Thoracic aorta (tissue), 2 donors: ENCODE data around the gene FBN2. TPM values are rescaled to one million over a fixed set of nuclear protein-coding genes. Genes with fewer than 3 reads are reported as not detected.

Experiments used
- ATAC-seq: fragments of 150-250 bp; one replicate; pipeline ENCODE4 v1.8.0; 2017; ENCODE audit warnings: low read depth; ENCODE audit not compliant: insufficient number of reproducible peaks, low FRiP score
- DNase-seq: peaks from one replicate; pipeline ENCODE4 v3.0.0-alpha.2; 2020; ENCODE audit warnings: low spot score
- H3K27ac ChIP-seq, 2 donors: fragments of 200-600 bp; sonication (generic); 1 replicate in 1 of 2; 2 replicates in 1 of 2; pipeline ENCODE4 v1.5.1; 2016; ENCODE audit warnings: mild to moderate bottlenecking in 2 of 2, moderate library complexity in 2 of 2
- H3K27me3 ChIP-seq: fragments of 200-600 bp; sonication (generic); replicated peaks from 2 replicates; pipeline ENCODE4 v1.6.0; 2016; ENCODE audit warnings: mild to moderate bottlenecking; ENCODE audit not compliant: insufficient read depth
- H3K36me3 ChIP-seq: fragments of 200-600 bp; sonication (generic); one replicate; pipeline ENCODE4 v1.5.1; 2016
- H3K4me1 ChIP-seq, 2 donors: fragments of 200-600 bp; sonication (generic); 1 replicate in 1 of 2; 2 replicates in 1 of 2; pipeline versions ENCODE4 v1.5.1 to v1.6.0; 2016; ENCODE audit warnings: low read depth in 2 of 2, mild to moderate bottlenecking in 1 of 2; ENCODE audit not compliant: control insufficient read depth in 1 of 2
- H3K4me3 ChIP-seq: fragments of 200-600 bp; sonication (generic); 2 replicates; pipeline ENCODE4 v1.5.1; 2016; ENCODE audit warnings: mild to moderate bottlenecking
- H3K9me3 ChIP-seq: fragments of 200-600 bp; sonication (generic); 2 replicates; pipeline ENCODE4 v1.5.1; 2016
- total RNA-seq, 2 donors: library from RNA; depleted of rRNA; stranded (reverse); fragments of >200 nt; gene quantifications; one replicate each; pipeline versions ENCODE4 v1.1.0 to v1.2.3, GENCODE V29; 2016
- TF ChIP-seq, protein P1 (sequence below): fragments of 200-600 bp; sonication (generic); IDR thresholded peaks from one replicate; pipeline ENCODE4 v1.5.1; 2019; ENCODE audit warnings: antibody characterized with exemption

Gene FBN2
- total RNA-seq, 2 donors from 2014 or later: 0.68 to 5.8 TPM

DNA sequence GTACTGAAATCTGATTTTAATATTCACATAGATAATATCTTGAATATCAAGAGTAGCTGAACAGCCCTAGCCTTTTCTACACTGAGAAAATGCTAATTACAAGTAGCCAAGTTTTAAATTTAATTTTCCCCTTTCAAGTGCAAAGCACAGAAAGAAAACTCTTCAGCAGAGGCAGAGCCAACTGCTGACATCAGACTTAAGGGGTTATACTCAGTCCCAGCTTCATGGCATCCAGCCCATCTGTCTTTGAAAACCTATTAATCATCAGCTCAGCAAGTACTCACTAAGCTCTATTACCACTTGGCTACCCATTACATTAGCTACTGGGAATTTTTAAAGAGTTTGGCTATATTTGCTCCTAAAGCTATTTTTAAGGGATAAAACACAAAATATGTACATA is 234.0 kb downstream of the FBN2 start:
- no peak overlapping the region for H3K4me3 ChIP-seq
- no peak for ATAC-seq
- TF ChIP-seq, protein P1, sequence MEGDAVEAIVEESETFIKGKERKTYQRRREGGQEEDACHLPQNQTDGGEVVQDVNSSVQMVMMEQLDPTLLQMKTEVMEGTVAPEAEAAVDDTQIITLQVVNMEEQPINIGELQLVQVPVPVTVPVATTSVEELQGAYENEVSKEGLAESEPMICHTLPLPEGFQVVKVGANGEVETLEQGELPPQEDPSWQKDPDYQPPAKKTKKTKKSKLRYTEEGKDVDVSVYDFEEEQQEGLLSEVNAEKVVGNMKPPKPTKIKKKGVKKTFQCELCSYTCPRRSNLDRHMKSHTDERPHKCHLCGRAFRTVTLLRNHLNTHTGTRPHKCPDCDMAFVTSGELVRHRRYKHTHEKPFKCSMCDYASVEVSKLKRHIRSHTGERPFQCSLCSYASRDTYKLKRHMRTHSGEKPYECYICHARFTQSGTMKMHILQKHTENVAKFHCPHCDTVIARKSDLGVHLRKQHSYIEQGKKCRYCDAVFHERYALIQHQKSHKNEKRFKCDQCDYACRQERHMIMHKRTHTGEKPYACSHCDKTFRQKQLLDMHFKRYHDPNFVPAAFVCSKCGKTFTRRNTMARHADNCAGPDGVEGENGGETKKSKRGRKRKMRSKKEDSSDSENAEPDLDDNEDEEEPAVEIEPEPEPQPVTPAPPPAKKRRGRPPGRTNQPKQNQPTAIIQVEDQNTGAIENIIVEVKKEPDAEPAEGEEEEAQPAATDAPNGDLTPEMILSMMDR: no peak
- no peaks in the 10 kb centered on the region for H3K27me3 ChIP-seq
- no peak overlapping the region for H3K27ac ChIP-seq
- H3K36me3 ChIP-seq: no peaks in the 10 kb centered on the region
- no peak for DNase-seq
- no peaks in the 10 kb centered on the region for H3K4me1 ChIP-seq
- no peaks in the 10 kb centered on the region for H3K9me3 ChIP-seq

DNA sequence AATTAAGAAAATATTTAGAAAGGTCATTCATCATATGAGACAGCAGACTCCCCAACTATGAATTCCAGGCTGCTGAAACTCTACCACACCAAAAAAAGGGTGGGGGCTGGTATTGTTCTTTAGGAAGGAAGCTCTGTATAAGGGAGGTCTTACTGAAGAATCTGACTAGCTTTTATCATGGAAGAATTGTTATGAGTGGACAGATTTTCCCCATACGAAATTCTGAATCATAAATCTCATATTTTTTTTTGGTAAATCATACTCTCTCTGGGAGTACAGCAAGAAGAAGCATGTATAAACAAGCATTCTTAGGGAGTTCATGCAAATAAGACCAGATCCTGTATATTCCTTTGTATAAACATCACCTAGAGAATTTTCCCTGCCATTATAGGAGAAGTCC is 234.5 kb downstream of the FBN2 start:
- no peak overlapping the region for H3K4me3 ChIP-seq
- no peaks in the 10 kb centered on the region for H3K9me3 ChIP-seq
- TF ChIP-seq, protein P1: no peak
- H3K4me1 ChIP-seq: no peaks in the 10 kb centered on the region
- no peaks in the 10 kb centered on the region for H3K36me3 ChIP-seq
- no peak overlapping the region for H3K27ac ChIP-seq
- no peak for DNase-seq
- no peaks in the 10 kb centered on the region for H3K27me3 ChIP-seq
- ATAC-seq: no peak

DNA sequence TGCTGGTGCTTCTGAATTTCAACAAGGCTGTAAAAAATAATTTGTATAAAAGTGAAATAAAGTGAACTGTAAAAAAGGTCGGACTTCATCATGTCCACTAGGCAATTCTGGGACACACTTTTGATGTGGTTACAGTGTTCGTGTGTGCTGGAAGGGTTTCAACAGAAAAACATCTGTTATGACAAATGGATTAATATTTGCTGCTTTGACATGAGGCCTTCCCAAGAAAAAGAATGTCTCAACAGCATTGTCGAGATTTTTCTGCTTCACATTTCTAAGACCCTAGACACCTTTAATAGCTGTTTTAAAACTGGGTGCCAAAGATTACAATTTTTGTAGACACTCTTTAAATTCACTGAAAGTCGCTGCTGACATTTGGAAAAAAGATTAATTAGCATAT is 237.9 kb downstream of the FBN2 start:
- Histone ChIP-seq H3K9me3 (no peaks in the 10 kb centered on the region), H3K36me3 (no peaks in the 10 kb centered on the region), H3K4me3 (no peak overlapping the region), H3K27me3 (no peaks in the 10 kb centered on the region), H3K4me1 (no peaks in the 10 kb centered on the region), H3K27ac (no peak overlapping the region)
- DNase-seq: no peak
- ATAC-seq: no peak
- TF ChIP-seq, protein P1: no peak

DNA sequence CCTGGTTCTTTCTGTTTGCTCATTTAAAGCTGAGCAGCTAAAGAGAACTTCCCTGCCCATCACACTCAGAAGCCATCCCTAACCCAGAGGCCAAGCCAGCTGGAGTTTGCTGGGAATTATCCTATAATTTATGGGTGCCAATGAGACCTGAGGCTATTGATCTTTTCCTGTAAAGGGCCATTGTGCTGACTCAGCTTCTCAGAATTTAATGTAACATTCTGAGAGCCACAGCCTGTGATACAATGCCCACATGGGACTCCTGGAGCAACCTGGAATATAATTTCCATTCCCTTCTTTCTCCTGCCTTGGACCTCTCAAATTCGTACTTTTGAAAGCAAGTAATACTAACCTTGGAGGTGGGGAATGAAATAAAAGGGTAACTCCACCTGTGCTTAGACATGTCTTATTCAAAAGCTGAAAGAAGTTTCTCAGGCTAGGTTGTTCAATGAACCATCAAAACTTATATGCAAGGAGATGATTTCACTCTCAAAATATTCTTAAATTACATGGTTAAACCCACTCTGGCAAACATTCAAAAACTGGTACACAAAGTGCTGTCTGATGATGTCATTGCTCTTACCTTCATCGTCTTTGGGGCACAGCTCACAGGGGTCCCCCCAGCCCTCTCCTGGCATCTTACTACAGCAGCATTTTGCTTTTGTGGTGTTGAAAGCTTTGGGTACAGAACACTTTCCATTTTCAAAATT is 247.7 kb downstream of the FBN2 start:
- Histone ChIP-seq H3K4me1 (no peaks in the 10 kb centered on the region), H3K27ac (no peak overlapping the region), H3K4me3 (no peak overlapping the region), H3K27me3 (no peaks in the 10 kb centered on the region), H3K9me3 (no peaks in the 10 kb centered on the region), H3K36me3 (no peaks in the 10 kb centered on the region)
- DNase-seq (no peak), ATAC-seq (no peak)
- TF ChIP-seq, protein P1: no peak

DNA sequence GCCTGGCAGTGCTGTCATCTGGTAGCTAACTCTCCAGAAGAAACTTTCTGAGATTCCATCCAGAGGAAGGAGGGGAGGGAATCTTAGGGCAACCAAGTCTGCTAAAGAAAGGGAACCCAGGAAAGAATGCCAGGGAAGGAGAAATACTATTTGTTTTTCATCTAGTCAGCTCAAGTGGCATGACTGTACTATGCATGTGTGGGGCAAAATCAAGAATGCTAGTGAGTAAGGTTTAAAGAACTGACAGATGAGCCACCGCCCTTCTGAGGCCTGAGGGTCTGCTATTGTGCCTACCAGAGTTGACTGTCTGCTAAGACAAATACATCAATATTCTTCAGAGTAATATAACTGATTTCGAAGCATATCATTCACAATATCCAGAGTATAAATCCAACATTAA is 250.3 kb downstream of the FBN2 start:
- H3K9me3 ChIP-seq: no peaks in the 10 kb centered on the region
- H3K27me3 ChIP-seq: no peaks in the 10 kb centered on the region
- no peak for ATAC-seq
- no peaks in the 10 kb centered on the region for H3K36me3 ChIP-seq
- TF ChIP-seq, protein P1: no peak
- no peak overlapping the region for H3K27ac ChIP-seq
- H3K4me3 ChIP-seq: no peak overlapping the region
- H3K4me1 ChIP-seq: no peaks in the 10 kb centered on the region
- no peak for DNase-seq
